HUDEP-2 (cell line): ENCODE measurements around the gene SLC25A39.
"Not testable (repeated sequence)": the region's sequence is repeated elsewhere in the genome, so short reads cannot be mapped to it uniquely, and the experiment has no call there.

Experiments
- DNase-seq, 76 experiments: peaks; one replicate each; lab custom pipeline; 2025; ENCODE audit not compliant: unreplicated experiment in 76 of 76; lab: John Stamatoyannopoulos, UW

Gene SLC25A39

GRCh38 chr17:44324571-44325275 lies at the start of gene SLC25A39:
Gene SLC25A39 (minus strand): TSS chr17:44324823. CDS start chr17:44323562, 1,261 bp downstream.
- peak in 74 of 76 experiments; percentile 51 to 96 (median 89) for DNase-seq

DNA sequence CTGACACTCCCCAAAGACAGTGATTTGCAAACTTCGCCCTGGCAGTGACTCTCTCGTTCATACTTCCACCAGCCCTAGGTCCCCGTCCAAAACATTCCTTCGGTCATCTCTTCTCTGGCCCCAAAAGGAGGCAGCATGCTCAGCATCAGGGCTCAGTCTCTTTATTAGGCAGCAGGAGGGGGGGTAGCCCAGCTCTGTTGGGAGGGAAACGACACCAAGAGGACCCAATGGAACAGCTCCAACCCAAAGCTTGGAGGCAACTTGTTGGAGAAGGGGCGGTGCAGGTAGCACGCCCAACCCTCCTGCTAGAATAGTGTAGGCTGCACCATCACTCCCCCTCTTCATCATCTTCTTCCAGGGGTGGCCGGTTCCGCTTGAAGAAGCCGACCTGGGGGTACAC lies 47.4 kb upstream of the SLC25A39 start:
- DNase-seq, result no peak

DNA sequence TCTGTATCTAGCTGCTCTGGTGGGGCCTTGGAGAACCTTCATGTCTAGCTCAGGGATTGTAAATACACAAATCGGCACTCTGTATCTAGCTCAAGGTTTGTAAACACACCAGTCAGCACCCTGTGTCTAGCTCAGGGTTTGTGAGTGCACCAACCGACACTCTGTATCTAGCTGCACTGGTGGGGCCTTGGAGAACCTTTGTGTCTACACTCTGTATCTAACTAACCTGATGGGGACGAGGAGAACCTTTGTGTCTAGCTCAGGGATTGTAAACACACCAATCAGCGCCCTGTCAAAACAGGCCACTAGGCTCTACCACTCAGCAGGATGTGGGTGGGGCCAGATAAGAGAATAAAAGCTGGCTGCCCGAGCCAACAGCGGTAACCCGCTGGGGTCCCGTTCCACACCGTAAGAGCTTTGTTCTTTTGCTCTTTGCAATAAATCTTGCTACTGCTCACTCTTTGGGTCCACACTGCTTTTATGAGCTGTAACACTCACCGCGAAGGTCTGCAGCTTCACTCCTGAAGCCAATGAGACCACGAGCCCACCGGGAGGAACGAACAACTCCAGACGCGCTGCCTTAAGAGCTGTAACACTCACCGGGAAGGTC lies 44.9 kb upstream of the SLC25A39 start:
- DNase-seq, result not testable (repeated sequence)

- DNase-seq, result not testable (repeated sequence)
Observed at GRCh38 chr17:44368391-44369243, 44.0 kb upstream of the SLC25A39 start.

- DNase-seq, result peak in 29 of 76 experiments; percentile 7 to 61 (median 36)
Observed at GRCh38 chr17:44367231-44367979, 42.8 kb upstream of the SLC25A39 start.

GRCh38 chr17:44365051-44365450 lies 40.4 kb upstream of the SLC25A39 start:
- DNase-seq, result not testable (repeated sequence)

DNA sequence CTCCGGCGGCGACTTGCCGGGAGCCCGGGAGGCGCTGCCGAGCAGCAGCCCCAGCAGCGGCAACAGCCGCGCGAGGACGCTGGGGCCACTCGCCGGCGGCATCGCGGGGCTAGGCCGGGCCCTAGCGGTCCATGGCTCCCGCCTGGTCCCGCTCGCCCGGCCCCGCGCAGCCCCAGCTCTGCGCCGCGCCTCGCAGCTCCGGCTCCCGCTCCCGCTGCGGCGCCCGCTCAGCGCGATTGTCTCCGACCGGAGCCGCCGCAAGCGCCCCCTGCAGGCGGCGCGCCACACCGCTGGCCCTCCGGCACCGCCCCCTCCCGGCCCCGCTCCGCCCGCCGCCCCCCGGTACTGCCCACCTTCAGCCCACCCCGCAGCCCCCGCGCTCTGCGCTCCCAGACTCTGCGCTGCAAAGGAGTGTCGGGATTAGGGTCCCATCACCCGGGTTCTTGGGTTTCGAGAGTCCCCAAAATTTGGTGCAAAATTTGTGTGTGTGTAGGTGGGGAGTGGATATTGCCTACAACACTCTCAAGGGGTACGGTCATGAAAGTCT lies 39.1 kb upstream of the SLC25A39 start, which contains the start of gene FAM171A2:
TSS of gene FAM171A2 (minus strand) at position 241 of the 547 bp plus-strand sequence. CDS start at position 102, 139 bp downstream.
- DNase-seq, result peak in 41 of 76 experiments; percentile 5 to 60 (median 33)

- peak in 2 of 76 experiments; percentile 24 to 41 for DNase-seq
Observed at GRCh38 chr17:44362949-44363612, 38.5 kb upstream of the SLC25A39 start.

DNA sequence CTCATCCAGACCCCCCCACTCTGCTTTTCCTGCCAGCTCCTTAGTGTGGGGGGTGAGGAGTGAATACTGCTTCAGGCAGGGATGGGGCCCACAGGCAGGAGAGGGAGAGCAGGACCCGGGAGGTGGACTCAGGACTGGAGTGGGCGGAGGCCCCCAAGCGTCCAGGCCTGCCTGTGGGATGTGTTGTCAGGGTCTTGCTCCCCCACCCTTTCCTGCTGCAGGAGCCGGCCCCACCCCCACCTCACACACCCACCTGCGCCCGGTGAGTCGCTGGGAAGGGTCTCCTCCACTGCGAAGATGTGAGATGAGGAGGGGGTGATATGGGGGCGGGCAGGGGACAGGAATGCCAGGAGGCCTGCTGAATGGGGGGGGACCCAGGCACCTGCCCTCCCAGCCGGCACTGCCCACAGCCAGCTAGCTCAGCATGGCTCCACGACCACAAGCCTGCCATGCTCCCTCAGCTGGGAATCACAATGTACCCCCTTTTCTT lies 37.9 kb upstream of the SLC25A39 start:
- no peak for DNase-seq

DNA sequence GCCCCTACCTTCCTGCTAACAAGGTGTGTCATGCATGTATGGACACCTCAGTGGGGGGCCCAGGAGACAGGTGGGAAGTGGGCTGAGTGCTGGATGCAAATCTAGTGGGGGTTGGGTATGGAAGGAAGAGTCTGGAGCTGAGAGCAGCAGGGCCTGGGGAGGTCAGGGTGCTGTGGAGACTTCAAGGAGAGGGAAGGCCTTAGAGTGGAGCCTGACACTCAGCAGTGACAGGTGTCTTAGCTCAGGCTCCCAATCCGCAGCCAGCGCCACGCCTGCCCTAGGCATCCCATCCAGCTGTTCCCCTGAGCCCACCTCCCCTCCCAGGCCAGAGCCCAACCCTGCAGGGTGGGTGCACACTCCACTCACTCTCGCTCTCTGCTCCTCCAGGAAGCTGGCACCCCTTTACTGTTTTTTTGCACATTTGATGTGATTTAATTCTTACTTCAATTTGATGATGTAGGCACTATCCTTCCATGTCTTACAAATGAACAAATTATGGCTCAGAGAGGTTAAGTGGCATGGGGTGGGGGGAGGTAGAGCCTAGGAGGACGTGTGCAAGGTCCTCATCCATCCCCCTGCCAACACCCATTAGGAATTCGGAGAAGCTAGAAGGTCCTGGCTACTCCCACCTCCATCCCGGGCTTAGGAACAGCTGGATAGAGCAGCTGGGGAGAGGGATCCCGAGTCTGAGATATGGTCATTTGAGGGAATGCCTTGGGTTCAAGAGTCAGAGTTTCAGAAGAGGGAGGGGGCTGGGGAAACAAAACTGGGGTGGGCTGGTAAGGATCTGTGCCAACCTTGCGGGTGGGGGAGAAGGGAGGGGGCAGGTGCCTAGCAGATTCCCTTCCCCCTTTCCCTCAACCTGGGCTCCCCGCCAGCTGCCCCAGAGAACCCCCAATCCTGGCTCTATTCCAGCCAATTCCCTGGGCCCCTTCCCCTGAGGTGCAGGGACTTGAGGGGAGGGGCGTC lies 37.0 kb upstream of the SLC25A39 start:
- no peak for DNase-seq

GRCh38 chr17:44360826-44361225 lies 36.2 kb upstream of the SLC25A39 start:
- no peak for DNase-seq

- no peak for DNase-seq
Observed at GRCh38 chr17:44360144-44360533, 35.5 kb upstream of the SLC25A39 start.

- DNase-seq, result no peak
Observed at GRCh38 chr17:44359458-44360143, 35.0 kb upstream of the SLC25A39 start.

DNA sequence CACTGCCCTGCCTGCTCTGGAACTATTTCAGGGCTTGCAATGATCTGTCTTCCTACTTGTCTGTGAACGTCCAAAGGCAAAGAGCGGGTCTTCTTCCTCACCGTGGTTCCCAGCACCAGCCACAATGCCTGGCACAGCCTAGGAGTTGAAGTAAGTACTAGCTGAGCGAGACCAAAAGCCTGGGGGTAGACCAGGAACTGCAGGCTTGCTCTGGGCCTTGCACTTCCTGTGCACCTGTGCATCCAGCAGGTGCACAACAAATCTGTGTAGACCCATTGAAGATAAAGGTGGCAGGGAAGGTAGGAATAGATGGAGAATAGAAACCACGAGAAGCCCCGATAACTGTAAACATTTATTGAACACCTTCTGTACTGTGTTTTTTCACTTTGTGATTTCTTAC lies 34.4 kb upstream of the SLC25A39 start:
- no peak for DNase-seq

DNA sequence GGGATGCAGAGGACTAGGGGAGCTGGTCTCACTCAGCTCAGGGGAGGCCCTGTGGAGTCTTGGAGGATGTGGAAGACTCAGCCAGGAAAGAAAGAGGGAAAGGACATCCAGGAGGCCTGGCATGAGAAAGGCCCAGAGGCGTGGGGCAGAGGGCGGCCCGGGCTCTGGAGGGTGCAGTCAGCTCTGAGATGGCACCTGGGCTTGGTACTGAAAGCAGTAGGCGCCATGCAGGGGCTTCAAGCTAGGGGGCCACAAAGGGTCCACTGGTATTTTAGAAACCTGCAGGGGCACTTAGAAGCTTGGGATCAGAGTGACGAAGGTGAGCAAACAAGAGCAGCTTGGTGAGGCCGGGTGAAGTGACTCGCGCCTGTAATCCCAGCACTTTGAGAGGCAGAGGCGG lies 33.4 kb upstream of the SLC25A39 start:
- no peak for DNase-seq

- no peak for DNase-seq
Observed at GRCh38 chr17:44356241-44356640, 31.6 kb upstream of the SLC25A39 start.

- DNase-seq, result no peak
Observed at GRCh38 chr17:44355642-44356099, 31.0 kb upstream of the SLC25A39 start.
